GM21737 (cell line): ENCODE data around the gene CEACAM19.
A peak's percentile ranks its signal among the peaks of the same experiment; 100 is the strongest.
"Not testable (repeated sequence)": the region's sequence is repeated elsewhere in the genome, so short reads cannot be mapped to it uniquely, and the experiment has no call there.

Experiments used
- ATAC-seq: cut with Tn5 transposase; IDR thresholded peaks from one replicate; pipeline ENCODE4 v1.9.1; 2021; ENCODE audit warnings: mild to moderate bottlenecking, moderate library complexity; ENCODE audit not compliant: unreplicated experiment

Gene CEACAM19

GRCh38 chr19:44720396-44720795 lies 49.1 kb downstream of the CEACAM19 start:
- not testable (repeated sequence) for ATAC-seq

GRCh38 chr19:44720945-44721344 lies 49.7 kb downstream of the CEACAM19 start:
- no peak for ATAC-seq

- not testable (repeated sequence) for ATAC-seq
These were observed 50.1 kb downstream of the CEACAM19 start for GRCh38 chr19:44721369-44721768.

GRCh38 chr19:44722131-44723121 lies 51.1 kb downstream of the CEACAM19 start:
- ATAC-seq: no peak

- peak; percentile 14 for ATAC-seq
These were observed 52.1 kb downstream of the CEACAM19 start for GRCh38 chr19:44723299-44723951.

- ATAC-seq: peak; percentile 48
These were observed 52.7 kb downstream of the CEACAM19 start for GRCh38 chr19:44723952-44724319.

- no peak for ATAC-seq
These were observed 54.0 kb downstream of the CEACAM19 start for GRCh38 chr19:44725251-44725650.

- no peak for ATAC-seq
These were observed 54.4 kb downstream of the CEACAM19 start for GRCh38 chr19:44725684-44726083.

GRCh38 chr19:44726465-44726864 lies 55.2 kb downstream of the CEACAM19 start:
- no peak for ATAC-seq

- no peak for ATAC-seq
These were observed 56.9 kb downstream of the CEACAM19 start for GRCh38 chr19:44728178-44728577.

GRCh38 chr19:44729516-44730033 lies 58.3 kb downstream of the CEACAM19 start:
- no peak for ATAC-seq

- ATAC-seq: no peak
These were observed 59.8 kb downstream of the CEACAM19 start for GRCh38 chr19:44731081-44731480.

- ATAC-seq: no peak
These were observed 60.3 kb downstream of the CEACAM19 start for GRCh38 chr19:44731622-44732021.

- ATAC-seq: no peak
These were observed 61.1 kb downstream of the CEACAM19 start for GRCh38 chr19:44732235-44733014.
